Trophoblast cell (in vitro differentiated cells and primary cell): ENCODE data around the gene PDE6B.
A peak's percentile ranks its signal among the peaks of the same experiment; 100 is the strongest.

Experiments
- DNase-seq, 2 donors: peaks; one replicate each; pipeline ENCODE4 v3.0.0-alpha.2; 2016
- H2AFZ ChIP-seq: 2 replicates; pipeline ENCODE4 v1.6.1; 2013; ENCODE audit warnings: low read length, moderate library complexity, mild to moderate bottlenecking; ENCODE audit not compliant: insufficient read depth, poor library complexity
- H2AK5ac ChIP-seq: 2 replicates; pipeline ENCODE4 v1.6.1; 2013; ENCODE audit warnings: mild to moderate bottlenecking, low read length
- H2BK120ac ChIP-seq: 2 replicates; pipeline ENCODE4 v1.6.1; 2013; ENCODE audit warnings: low read length, mild to moderate bottlenecking, moderate library complexity; ENCODE audit not compliant: insufficient read depth, poor library complexity
- H2BK12ac ChIP-seq: 2 replicates; pipeline ENCODE4 v1.6.1; 2013; ENCODE audit warnings: mild to moderate bottlenecking, low read length, moderate library complexity
- H2BK5ac ChIP-seq: 2 replicates; pipeline ENCODE4 v1.6.1; 2013; ENCODE audit warnings: low read length, low read depth, moderate library complexity, mild to moderate bottlenecking; ENCODE audit not compliant: poor library complexity
- H3K14ac ChIP-seq: 2 replicates; pipeline ENCODE4 v1.6.1; 2013; ENCODE audit warnings: mild to moderate bottlenecking, low read length
- H3K18ac ChIP-seq: 2 replicates; pipeline ENCODE4 v1.6.1; 2013; ENCODE audit warnings: mild to moderate bottlenecking, low read length
- H3K23ac ChIP-seq: 2 replicates; pipeline ENCODE4 v1.6.1; 2013; ENCODE audit warnings: low read length
- H3K27ac ChIP-seq: 2 replicates; pipeline ENCODE4 v1.5.1; 2013; ENCODE audit warnings: low read depth, mild to moderate bottlenecking, inconsistent platforms, low read length, moderate library complexity
- H3K27me3 ChIP-seq: 2 replicates; pipeline ENCODE4 v1.6.1; 2013; ENCODE audit warnings: inconsistent platforms, mild to moderate bottlenecking, low read length, moderate library complexity; ENCODE audit not compliant: insufficient read depth
- H3K36me3 ChIP-seq, 2 experiments: 1 replicate in 1 of 2; 2 replicates in 1 of 2; pipeline ENCODE4 v1.6.1; 2013; ENCODE audit warnings: low read length in 2 of 2, mild to moderate bottlenecking in 2 of 2, moderate library complexity in 1 of 2; ENCODE audit not compliant: insufficient read depth in 2 of 2, control insufficient read depth in 1 of 2
- H3K4ac ChIP-seq: 2 replicates; pipeline ENCODE4 v1.6.1; 2013; ENCODE audit warnings: low read depth, mild to moderate bottlenecking, low read length, moderate library complexity
- H3K4me1 ChIP-seq, 2 experiments: 1 replicate in 1 of 2; 2 replicates in 1 of 2; pipeline ENCODE4 v1.6.1; 2013; ENCODE audit warnings: low read length in 2 of 2, mild to moderate bottlenecking in 2 of 2, moderate library complexity in 1 of 2; ENCODE audit not compliant: insufficient read depth in 2 of 2, control insufficient read depth in 1 of 2
- H3K4me2 ChIP-seq: 2 replicates; pipeline ENCODE4 v1.6.1; 2013; ENCODE audit warnings: inconsistent platforms, mild to moderate bottlenecking, low read length, moderate library complexity
- H3K4me3 ChIP-seq: 2 replicates; pipeline ENCODE4 v1.5.1; 2013; ENCODE audit warnings: mild to moderate bottlenecking, low read depth, low read length, inconsistent platforms
- H3K79me1 ChIP-seq: one replicate; pipeline ENCODE4 v1.6.1; 2013; ENCODE audit warnings: low read length
- H3K79me2 ChIP-seq: 2 replicates; pipeline ENCODE4 v1.6.1; 2013; ENCODE audit warnings: low read length, mild to moderate bottlenecking; ENCODE audit not compliant: control insufficient read depth, insufficient read depth, poor library complexity
- H3K9ac ChIP-seq: 2 replicates; pipeline ENCODE4 v1.6.1; 2013; ENCODE audit warnings: mild to moderate bottlenecking, low read length
- H3K9me3 ChIP-seq: 2 replicates; pipeline ENCODE4 v1.6.1; 2013; ENCODE audit warnings: low read depth, mild to moderate bottlenecking, control low read depth, inconsistent platforms, low read length; ENCODE audit not compliant: insufficient read depth
- H4K12ac ChIP-seq: 2 replicates; pipeline ENCODE4 v1.6.1; 2013; ENCODE audit warnings: low read depth, mild to moderate bottlenecking, low read length, moderate library complexity
- H4K8ac ChIP-seq: 2 replicates; pipeline ENCODE4 v1.6.1; 2013; ENCODE audit warnings: low read depth, mild to moderate bottlenecking, low read length, moderate library complexity
- H4K91ac ChIP-seq: one replicate; pipeline ENCODE4 v1.6.1; 2013; ENCODE audit warnings: low read depth, mild to moderate bottlenecking, low read length, moderate library complexity
- WGBS: extraction: QIAGEN DNeasy Blood & Tissue Kit; methylation state at CpG from one replicate; pipeline ENCODE4 v1.1.7; 2013; ENCODE audit warnings: missing lambda C conversion rate; ENCODE audit not compliant: insufficient read length, insufficient coverage; ENCODE audit errors: extremely low coverage; 5-methylcytosine and 5-hydroxymethylcytosine counted together

Gene PDE6B

GRCh38 chr4:630656-631055, 5.3 kb downstream of the PDE6B start:
- Histone ChIP-seq H3K36me3 (no peaks in the 10 kb centered on the region), H3K27me3 (no peaks in the 10 kb centered on the region), H3K79me1 (no peaks in the 10 kb centered on the region)

GRCh38 chr4:632196-632790, 6.9 kb downstream of the PDE6B start:
- no CpG with 5 or more reads among the region's 16 CpGs for WGBS

More at GRCh38 chr4:630656-631055, 5.3 kb downstream of the PDE6B start:
- Histone ChIP-seq H4K12ac (no peak overlapping the region), H4K8ac (no peak overlapping the region), H3K9ac (no peak overlapping the region), H3K9me3 (peaks cover 23% of the 10 kb centered on the region), H3K4ac (no peak overlapping the region), H3K4me1 (peaks cover 0 to under 1% of the 10 kb centered on the region in 2 experiments), H2AFZ (no peak overlapping the region), H2AK5ac (no peak overlapping the region), H2BK5ac (no peak overlapping the region), H2BK120ac (no peak overlapping the region), H4K91ac (no peak overlapping the region), H3K14ac (no peak overlapping the region), H3K79me2 (no peaks in the 10 kb centered on the region), H2BK12ac (no peak overlapping the region), H3K27ac (no peak overlapping the region), H3K4me3 (no peak overlapping the region), H3K18ac (no peak overlapping the region), H3K23ac (no peak overlapping the region), H3K4me2 (no peak overlapping the region)
- no CpG with 5 or more reads among the region's 9 CpGs for WGBS
- DNase-seq = no peak

GRCh38 chr4:632926-633325, 7.6 kb downstream of the PDE6B start:
- no peak overlapping the region for H2BK120ac ChIP-seq
- WGBS = no CpG with 5 or more reads among the region's 6 CpGs
- H3K14ac ChIP-seq = no peak overlapping the region
- no peaks in the 10 kb centered on the region for H3K4me1 ChIP-seq
- H3K4ac ChIP-seq = no peak overlapping the region
- no peak overlapping the region for H3K9ac ChIP-seq
- no peak overlapping the region for H3K4me3 ChIP-seq
- H4K8ac ChIP-seq = no peak overlapping the region
- H3K9me3 ChIP-seq = peaks cover 23% of the 10 kb centered on the region
- no peak overlapping the region for H3K23ac ChIP-seq
- no peak overlapping the region for H2BK5ac ChIP-seq
- H3K79me1 ChIP-seq = no peaks in the 10 kb centered on the region
- no peak overlapping the region for H2BK12ac ChIP-seq
- H2AFZ ChIP-seq = no peak overlapping the region
- H3K4me2 ChIP-seq = no peak overlapping the region
- no peaks in the 10 kb centered on the region for H3K36me3 ChIP-seq
- H3K27me3 ChIP-seq = no peaks in the 10 kb centered on the region
- no peaks in the 10 kb centered on the region for H3K79me2 ChIP-seq
- no peak overlapping the region for H2AK5ac ChIP-seq
- no peak overlapping the region for H3K27ac ChIP-seq
- H4K91ac ChIP-seq = no peak overlapping the region
- H4K12ac ChIP-seq = no peak overlapping the region
- DNase-seq = peak in 1 of 2 donors; percentile 13
- no peak overlapping the region for H3K18ac ChIP-seq

More at GRCh38 chr4:632196-632790, 6.9 kb downstream of the PDE6B start:
- H2AFZ ChIP-seq = no peak overlapping the region
- no peaks in the 10 kb centered on the region for H3K79me1 ChIP-seq
- no peak overlapping the region for H3K9ac ChIP-seq
- no peak overlapping the region for H2BK5ac ChIP-seq
- H3K23ac ChIP-seq = no peak overlapping the region
- no peak overlapping the region for H3K27ac ChIP-seq
- no peak overlapping the region for H3K18ac ChIP-seq
- DNase-seq = no peak
- no peak overlapping the region for H4K91ac ChIP-seq
- no peaks in the 10 kb centered on the region for H3K27me3 ChIP-seq
- no peak overlapping the region for H3K4ac ChIP-seq
- no peak overlapping the region for H3K14ac ChIP-seq
- H2AK5ac ChIP-seq = no peak overlapping the region
- H4K8ac ChIP-seq = no peak overlapping the region
- no peak overlapping the region for H3K4me3 ChIP-seq
- H3K4me1 ChIP-seq = no peaks in the 10 kb centered on the region
- peaks cover 23% of the 10 kb centered on the region for H3K9me3 ChIP-seq
- no peak overlapping the region for H2BK12ac ChIP-seq
- H2BK120ac ChIP-seq = no peak overlapping the region
- no peaks in the 10 kb centered on the region for H3K36me3 ChIP-seq
- H4K12ac ChIP-seq = no peak overlapping the region
- no peaks in the 10 kb centered on the region for H3K79me2 ChIP-seq
- no peak overlapping the region for H3K4me2 ChIP-seq

GRCh38 chr4:633406-633805, 8.0 kb downstream of the PDE6B start:
- Histone ChIP-seq H3K79me1 (no peaks in the 10 kb centered on the region), H3K36me3 (no peaks in the 10 kb centered on the region), H4K8ac (no peak overlapping the region), H3K27me3 (no peaks in the 10 kb centered on the region), H3K27ac (no peak overlapping the region), H2AFZ (no peak overlapping the region), H3K4me2 (no peak overlapping the region), H4K91ac (no peak overlapping the region), H3K4ac (no peak overlapping the region), H2BK12ac (no peak overlapping the region), H3K9me3 (peaks cover 23% of the 10 kb centered on the region), H2AK5ac (no peak overlapping the region), H3K9ac (no peak overlapping the region), H3K23ac (no peak overlapping the region), H4K12ac (no peak overlapping the region), H3K18ac (no peak overlapping the region), H2BK120ac (no peak overlapping the region), H3K79me2 (no peaks in the 10 kb centered on the region), H3K4me3 (no peak overlapping the region), H3K4me1 (no peaks in the 10 kb centered on the region), H2BK5ac (no peak overlapping the region), H3K14ac (no peak overlapping the region)
- DNase-seq = no peak
- WGBS = no CpG with 5 or more reads among the region's 9 CpGs
